GM10266 (cell line): Measurements from ENCODE around the gene RASGEF1B.

Experiments
- DNase-seq: peaks from one replicate; pipeline ENCODE4 v3.0.0; 2012; ENCODE audit errors: extremely low spot score
- CTCF ChIP-seq: IDR thresholded peaks from 2 replicates; pipeline ENCODE4 v1.5.1; 2012; ENCODE audit warnings: mild to moderate bottlenecking, low read depth; ENCODE audit not compliant: control insufficient read depth, insufficient read depth; ENCODE audit errors: missing control alignments

Gene RASGEF1B

GRCh38 chr4:81460834-81461233, 10.9 kb downstream of the RASGEF1B start:
- no peak for TF ChIP-seq CTCF
- DNase-seq = no peak

GRCh38 chr4:81460191-81460701, 11.5 kb downstream of the RASGEF1B start:
- no peak for TF ChIP-seq CTCF
- no peak for DNase-seq

GRCh38 chr4:81459228-81459627, 12.5 kb downstream of the RASGEF1B start:
- DNase-seq = no peak
- TF ChIP-seq CTCF = no peak

- TF ChIP-seq CTCF = no peak
- no peak for DNase-seq
These were observed 13.7 kb downstream of the RASGEF1B start for GRCh38 chr4:81457921-81458520.

- TF ChIP-seq CTCF = no peak
- DNase-seq = no peak
These were observed 14.4 kb downstream of the RASGEF1B start for GRCh38 chr4:81457345-81457744.

- no peak for DNase-seq
- TF ChIP-seq CTCF = no peak
These were observed 15.8 kb downstream of the RASGEF1B start for GRCh38 chr4:81455897-81456296.

GRCh38 chr4:81454948-81455347, 16.8 kb downstream of the RASGEF1B start:
- no peak for TF ChIP-seq CTCF
- no peak for DNase-seq
